ENCODE results near the gene LGALSL. TPM values are rescaled to one million over a fixed set of nuclear protein-coding genes. Genes with fewer than 3 reads are reported as not detected.

LGALSL gene
- total and polyA plus RNA-seq, 8 donors: 33.5 to 116 (median 90.9) TPM

DNA sequence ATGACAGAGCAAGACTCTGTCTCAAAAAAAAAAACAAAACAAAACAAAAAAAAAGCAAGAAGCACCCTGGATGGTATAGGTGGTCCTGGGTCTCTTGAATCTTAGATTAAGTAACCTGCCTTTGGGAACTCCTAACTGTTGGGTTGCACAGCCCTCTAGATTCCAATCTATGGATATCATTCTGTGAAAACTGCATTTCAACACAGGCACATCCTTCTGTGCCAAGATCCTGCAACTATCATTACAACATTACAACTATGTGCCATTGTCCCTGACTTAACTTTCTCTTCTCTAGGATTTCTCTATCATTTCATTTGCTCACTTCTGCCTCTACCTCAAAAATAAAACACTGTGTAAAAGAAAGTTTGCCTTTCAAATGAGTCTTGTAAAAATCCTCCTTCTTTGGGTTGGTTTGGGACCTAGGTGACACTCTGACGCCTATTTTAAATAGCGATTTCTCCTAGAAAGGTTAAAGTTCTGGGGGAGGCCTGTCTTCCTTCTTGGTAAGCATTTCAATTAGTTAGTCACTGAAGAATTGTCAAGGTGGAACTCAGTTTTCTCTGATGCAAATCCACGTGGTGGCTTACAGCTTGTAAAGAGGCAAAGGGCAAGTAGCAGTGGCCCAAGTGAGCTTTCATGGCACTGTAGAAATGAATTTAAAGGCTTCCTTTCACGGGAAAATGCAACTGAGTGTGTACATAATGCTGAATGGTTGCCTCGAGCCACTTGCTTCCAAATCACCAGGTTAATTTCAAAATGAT lies 9.2 kb downstream of the LGALSL start:
- ATAC-seq (no peak), DNase-seq (peak in 1 of 4 donors; percentile 27)
- Histone ChIP-seq H3K27ac (no peak overlapping the region), H3K4me1 (peaks cover 0 to 17% of the 10 kb centered on the region in 2 donors), H3K36me3 (peaks cover 0 to 11% of the 10 kb centered on the region in 2 donors), H3K27me3 (no peaks in the 10 kb centered on the region), H3K4me3 (no peak overlapping the region), H3K9me3 (no peaks in the 10 kb centered on the region)
- intact Hi-C loops (cut with DNase I): no loop called here
- TF ChIP-seq, protein P1, sequence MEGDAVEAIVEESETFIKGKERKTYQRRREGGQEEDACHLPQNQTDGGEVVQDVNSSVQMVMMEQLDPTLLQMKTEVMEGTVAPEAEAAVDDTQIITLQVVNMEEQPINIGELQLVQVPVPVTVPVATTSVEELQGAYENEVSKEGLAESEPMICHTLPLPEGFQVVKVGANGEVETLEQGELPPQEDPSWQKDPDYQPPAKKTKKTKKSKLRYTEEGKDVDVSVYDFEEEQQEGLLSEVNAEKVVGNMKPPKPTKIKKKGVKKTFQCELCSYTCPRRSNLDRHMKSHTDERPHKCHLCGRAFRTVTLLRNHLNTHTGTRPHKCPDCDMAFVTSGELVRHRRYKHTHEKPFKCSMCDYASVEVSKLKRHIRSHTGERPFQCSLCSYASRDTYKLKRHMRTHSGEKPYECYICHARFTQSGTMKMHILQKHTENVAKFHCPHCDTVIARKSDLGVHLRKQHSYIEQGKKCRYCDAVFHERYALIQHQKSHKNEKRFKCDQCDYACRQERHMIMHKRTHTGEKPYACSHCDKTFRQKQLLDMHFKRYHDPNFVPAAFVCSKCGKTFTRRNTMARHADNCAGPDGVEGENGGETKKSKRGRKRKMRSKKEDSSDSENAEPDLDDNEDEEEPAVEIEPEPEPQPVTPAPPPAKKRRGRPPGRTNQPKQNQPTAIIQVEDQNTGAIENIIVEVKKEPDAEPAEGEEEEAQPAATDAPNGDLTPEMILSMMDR (IDR thresholded peaks at IDR 0.05): no peak

GRCh38 chr2:64463781-64464180 lies 9.8 kb downstream of the LGALSL start:
- Histone ChIP-seq H3K27ac (no peak overlapping the region), H3K36me3 (peaks cover 0 to 5% of the 10 kb centered on the region in 2 donors), H3K4me1 (peaks cover 0 to 17% of the 10 kb centered on the region in 2 donors), H3K4me3 (no peak overlapping the region), H3K9me3 (no peaks in the 10 kb centered on the region), H3K27me3 (no peaks in the 10 kb centered on the region)
- DNase-seq: no peak
- intact Hi-C loops (cut with DNase I): no loop called here
- TF ChIP-seq, protein P1 (IDR thresholded peaks at IDR 0.05): no peak
- ATAC-seq: no peak

DNA sequence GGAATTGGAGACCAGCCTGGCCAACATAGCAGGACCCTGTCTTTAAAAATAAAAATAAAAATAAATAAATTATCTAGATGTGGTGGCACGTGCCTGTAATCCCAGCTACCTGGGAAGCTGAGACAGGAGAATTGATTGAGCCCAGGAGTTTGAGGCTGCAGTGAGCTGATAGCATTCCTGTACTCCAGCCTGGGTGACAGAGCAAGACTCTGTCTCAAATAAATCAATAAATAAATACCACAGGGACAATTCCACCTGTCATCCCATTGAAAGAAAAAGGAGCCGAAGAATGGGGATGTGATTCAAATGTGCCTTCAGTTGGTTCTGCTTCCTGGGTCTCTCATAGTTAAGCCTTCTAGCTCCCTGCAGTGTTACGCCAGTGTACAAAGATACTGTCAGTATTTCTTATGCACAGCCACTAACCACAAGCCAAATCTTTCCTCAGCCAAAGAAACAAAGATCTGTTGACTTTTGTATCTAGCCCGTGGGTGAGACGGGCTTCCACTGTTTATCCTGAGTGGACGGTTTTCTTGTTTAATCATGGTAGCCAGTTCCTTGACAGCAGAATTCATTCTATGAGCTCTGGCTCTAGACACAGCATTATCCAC lies 12.6 kb downstream of the LGALSL start:
- DNase-seq: no peak
- Histone ChIP-seq H3K36me3 (no peaks in the 10 kb centered on the region), H3K4me3 (no peak overlapping the region), H3K9me3 (no peaks in the 10 kb centered on the region), H3K4me1 (peaks cover 0 to 9% of the 10 kb centered on the region in 2 donors), H3K27me3 (no peaks in the 10 kb centered on the region), H3K27ac (peak overlapping the region in 1 of 2 donors; percentile 60)
- intact Hi-C loops (cut with DNase I): no loop called here
- ATAC-seq: peak; percentile 17
- TF ChIP-seq, protein P1 (IDR thresholded peaks at IDR 0.05): no peak

DNA sequence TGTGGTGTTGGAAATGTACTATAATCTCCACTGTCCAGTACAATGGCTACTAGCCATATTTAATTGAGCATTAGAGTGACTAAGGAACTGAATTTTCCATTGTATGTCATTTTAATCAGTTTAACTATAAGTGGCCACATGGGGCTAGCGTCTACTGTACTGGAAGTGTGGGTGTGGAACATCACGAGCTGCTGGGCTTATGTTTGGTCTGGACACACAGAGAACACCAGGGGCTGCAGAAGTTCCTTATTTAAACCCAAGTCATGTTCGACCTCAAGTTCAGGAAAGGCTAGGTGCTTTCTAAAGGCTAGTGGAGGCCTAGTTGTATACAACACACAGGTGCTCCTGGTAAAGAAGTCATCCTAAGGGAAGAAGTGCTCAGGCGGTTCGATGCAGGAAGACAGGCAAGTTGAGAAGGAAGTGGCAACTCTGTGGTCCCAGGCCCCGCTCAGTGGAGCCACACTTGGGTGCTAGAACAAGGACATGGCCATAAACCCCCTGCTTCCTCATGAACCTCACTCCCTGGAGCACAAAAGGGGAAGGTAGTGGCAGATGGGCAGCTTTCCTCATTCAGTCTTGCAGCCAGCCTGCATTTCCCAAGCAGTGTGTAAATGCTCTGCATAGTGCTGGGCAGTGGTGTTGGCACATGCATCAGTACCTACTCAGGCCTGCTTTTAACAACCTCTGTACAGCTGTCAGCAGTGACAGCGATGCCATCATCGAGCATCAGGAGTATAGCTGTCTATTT lies 13.3 kb downstream of the LGALSL start:
- Histone ChIP-seq H3K27ac (peak overlapping the region in 1 of 2 donors; percentile 60), H3K9me3 (no peaks in the 10 kb centered on the region), H3K36me3 (no peaks in the 10 kb centered on the region), H3K4me1 (peaks cover 0 to 9% of the 10 kb centered on the region in 2 donors), H3K27me3 (no peaks in the 10 kb centered on the region), H3K4me3 (no peak overlapping the region)
- ATAC-seq (peak; percentile 62), DNase-seq (peak in 2 of 4 donors; percentile 43 to 82)
- intact Hi-C loops (cut with DNase I): no loop called here
- TF ChIP-seq, protein P1 (IDR thresholded peaks at IDR 0.05): no peak

GRCh38 chr2:64469261-64469660 lies 15.3 kb downstream of the LGALSL start:
- no peaks in the 10 kb centered on the region for H3K9me3 ChIP-seq
- intact Hi-C loops (cut with DNase I): no loop called here

More at GRCh38 chr2:64469261-64469660, 15.3 kb downstream of the LGALSL start:
- H3K4me1 ChIP-seq: peaks cover 0 to 4% of the 10 kb centered on the region in 2 donors
- no peaks in the 10 kb centered on the region for H3K36me3 ChIP-seq
- H3K27me3 ChIP-seq: no peaks in the 10 kb centered on the region
- TF ChIP-seq, protein P1 (IDR thresholded peaks at IDR 0.05): no peak
- H3K27ac ChIP-seq: no peak overlapping the region
- no peak overlapping the region for H3K4me3 ChIP-seq
- DNase-seq (no peak), ATAC-seq (no peak)

Measured in left lung (tissue), 10 donors.